NT2/D1 (cell line): ENCODE results near the gene GPR162.
"Not testable (repeated sequence)": the region's sequence is repeated elsewhere in the genome, so short reads cannot be mapped to it uniquely, and the experiment has no call there.

ENCODE experiments used
- DNase-seq: peaks from one replicate; pipeline ENCODE4 v3.0.0-alpha.2; 2011; ENCODE audit warnings: low read depth, low spot score
- H3K27me3 ChIP-seq: 2 replicates; pipeline ENCODE4 v1.6.0; 2011; ENCODE audit warnings: mild to moderate bottlenecking; ENCODE audit not compliant: insufficient read length, insufficient read depth
- H3K36me3 ChIP-seq: 2 replicates; pipeline ENCODE4 v1.6.1; 2011; ENCODE audit warnings: mild to moderate bottlenecking, low read length, mixed read lengths; ENCODE audit not compliant: insufficient read depth, insufficient read length
- H3K4me1 ChIP-seq: 2 replicates; pipeline ENCODE4 v1.5.1; 2011; ENCODE audit not compliant: insufficient read depth, insufficient read length
- H3K4me3 ChIP-seq: 2 replicates; pipeline ENCODE4 v1.5.1; 2011; ENCODE audit warnings: low read depth; ENCODE audit not compliant: insufficient read length
- H3K9ac ChIP-seq: 2 replicates; pipeline ENCODE4 v1.6.0; 2011; ENCODE audit warnings: low read depth; ENCODE audit not compliant: insufficient read length
- H3K9me3 ChIP-seq: 2 replicates; pipeline ENCODE4 v1.5.1; 2011; ENCODE audit warnings: mild to moderate bottlenecking, low read length; ENCODE audit not compliant: insufficient read depth
- SUZ12 ChIP-seq: IDR thresholded peaks from 2 replicates; pipeline ENCODE4 v1.6.1; 2011; ENCODE audit not compliant: insufficient read length, insufficient read depth; ENCODE audit errors: extremely low read depth
- YY1 ChIP-seq: IDR thresholded peaks from 2 replicates; pipeline ENCODE4 v1.6.1; 2011; ENCODE audit not compliant: insufficient read length, insufficient read depth
- ZNF274 ChIP-seq: IDR thresholded peaks from 2 replicates; pipeline ENCODE4 v1.6.1; 2011; ENCODE audit warnings: mild to moderate bottlenecking, low read depth, low read length

Gene GPR162

DNA sequence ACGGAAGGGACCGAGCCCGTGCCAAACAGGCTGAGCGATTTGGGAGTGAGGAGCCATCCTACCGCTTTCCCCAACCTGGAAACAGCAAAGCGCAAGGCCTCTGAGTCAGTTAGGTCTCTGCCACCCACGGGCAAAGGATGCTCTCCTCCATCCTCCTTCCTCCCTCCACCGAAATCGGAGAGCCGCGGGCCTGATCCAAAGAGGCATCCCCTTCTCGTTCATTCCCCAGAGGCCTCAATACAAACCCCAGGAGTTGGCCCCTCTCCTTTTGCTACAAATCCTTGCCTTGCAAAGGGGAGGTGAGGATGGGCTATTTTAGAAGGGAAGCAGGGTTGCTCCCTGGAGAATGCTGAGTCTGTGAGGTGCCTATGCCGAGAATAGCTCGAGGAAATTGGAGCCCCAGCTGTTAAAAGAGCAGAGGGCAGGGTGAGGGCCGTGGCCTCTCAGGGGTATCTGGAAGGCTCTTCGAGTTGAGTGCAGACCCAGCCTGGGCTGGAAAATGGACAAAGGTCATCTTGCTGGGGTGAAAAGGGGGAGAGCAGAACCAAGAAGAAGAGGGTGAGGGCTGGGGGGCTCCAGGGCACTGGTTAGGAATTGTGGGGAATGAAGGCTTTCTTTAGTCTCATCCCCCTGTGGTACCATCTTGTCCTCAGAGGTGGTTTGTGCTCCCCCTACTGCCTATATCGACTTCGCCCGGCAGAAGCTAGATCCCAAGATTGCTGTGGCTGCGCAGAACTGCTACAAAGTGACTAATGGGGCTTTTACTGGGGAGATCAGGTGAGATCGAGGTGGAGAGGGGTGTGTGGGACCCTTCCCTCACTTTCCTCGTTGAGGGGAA lies 46.8 kb downstream of the GPR162 start:
- Histone ChIP-seq H3K36me3 (peaks cover 74% of the 10 kb centered on the region), H3K9ac (peak overlapping the region; percentile 97), H3K4me1 (peaks cover 38% of the 10 kb centered on the region), H3K27me3 (no peaks in the 10 kb centered on the region), H3K9me3 (no peaks in the 10 kb centered on the region), H3K4me3 (peak overlapping the region; percentile 97)
- TF ChIP-seq YY1 (no peak), SUZ12 (no peak), ZNF274 (no peak)
- no peak for DNase-seq

DNA sequence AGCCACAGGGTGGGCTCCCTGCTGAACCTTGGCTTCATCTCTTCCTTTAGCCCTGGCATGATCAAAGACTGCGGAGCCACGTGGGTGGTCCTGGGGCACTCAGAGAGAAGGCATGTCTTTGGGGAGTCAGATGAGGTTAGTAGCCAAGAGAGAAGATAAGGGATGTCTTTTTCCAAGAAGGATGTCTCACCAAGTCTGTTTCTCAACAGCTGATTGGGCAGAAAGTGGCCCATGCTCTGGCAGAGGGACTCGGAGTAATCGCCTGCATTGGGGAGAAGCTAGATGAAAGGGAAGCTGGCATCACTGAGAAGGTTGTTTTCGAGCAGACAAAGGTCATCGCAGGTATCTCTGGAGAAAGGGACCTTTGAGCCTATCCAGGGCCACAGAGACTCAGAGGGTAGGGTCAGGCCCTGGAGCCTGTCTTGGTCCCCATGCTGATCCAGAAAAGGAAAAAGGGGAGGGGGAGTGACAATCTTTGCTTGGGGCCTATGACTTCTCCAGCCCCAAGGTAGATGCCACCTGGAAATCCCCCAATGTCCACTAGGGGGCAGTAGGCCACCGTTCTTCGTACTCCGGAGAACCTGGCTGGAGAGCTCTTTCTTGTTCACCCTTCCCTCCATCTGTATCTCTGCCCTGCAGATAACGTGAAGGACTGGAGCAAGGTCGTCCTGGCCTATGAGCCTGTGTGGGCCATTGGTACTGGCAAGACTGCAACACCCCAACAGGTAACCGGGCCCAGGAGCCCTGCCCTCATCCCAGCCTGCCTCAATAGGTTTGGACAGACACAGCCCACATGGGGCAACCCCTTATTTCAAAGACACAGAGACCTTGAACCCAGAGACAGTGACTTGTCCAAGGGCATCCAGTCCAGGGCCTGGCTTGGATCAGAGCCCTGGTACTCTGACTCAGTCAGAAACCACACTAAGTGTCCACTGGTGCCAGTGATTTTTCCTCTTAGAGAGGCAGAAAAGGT lies 47.7 kb downstream of the GPR162 start:
- peak overlapping the region; percentile 97 for H3K9ac ChIP-seq
- peaks cover 65% of the 10 kb centered on the region for H3K36me3 ChIP-seq
- TF ChIP-seq ZNF274 (no peak), YY1 (no peak)
- peaks cover 38% of the 10 kb centered on the region for H3K4me1 ChIP-seq
- H3K27me3 ChIP-seq, result no peaks in the 10 kb centered on the region
- H3K9me3 ChIP-seq, result no peaks in the 10 kb centered on the region
- DNase-seq, result peak; percentile 99
- H3K4me3 ChIP-seq, result peak overlapping the region; percentile 97

DNA sequence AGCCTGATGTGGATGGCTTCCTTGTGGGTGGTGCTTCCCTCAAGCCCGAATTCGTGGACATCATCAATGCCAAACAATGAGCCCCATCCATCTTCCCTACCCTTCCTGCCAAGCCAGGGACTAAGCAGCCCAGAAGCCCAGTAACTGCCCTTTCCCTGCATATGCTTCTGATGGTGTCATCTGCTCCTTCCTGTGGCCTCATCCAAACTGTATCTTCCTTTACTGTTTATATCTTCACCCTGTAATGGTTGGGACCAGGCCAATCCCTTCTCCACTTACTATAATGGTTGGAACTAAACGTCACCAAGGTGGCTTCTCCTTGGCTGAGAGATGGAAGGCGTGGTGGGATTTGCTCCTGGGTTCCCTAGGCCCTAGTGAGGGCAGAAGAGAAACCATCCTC lies 48.7 kb downstream of the GPR162 start:
- not testable (repeated sequence) for H3K27me3 ChIP-seq, DNase-seq, H3K9me3 ChIP-seq, H3K4me3 ChIP-seq
- Histone ChIP-seq H3K4me1 (peaks cover 41% of the 10 kb centered on the region), H3K9ac (peak overlapping the region; percentile 99), H3K36me3 (peaks cover 56% of the 10 kb centered on the region)

DNA sequence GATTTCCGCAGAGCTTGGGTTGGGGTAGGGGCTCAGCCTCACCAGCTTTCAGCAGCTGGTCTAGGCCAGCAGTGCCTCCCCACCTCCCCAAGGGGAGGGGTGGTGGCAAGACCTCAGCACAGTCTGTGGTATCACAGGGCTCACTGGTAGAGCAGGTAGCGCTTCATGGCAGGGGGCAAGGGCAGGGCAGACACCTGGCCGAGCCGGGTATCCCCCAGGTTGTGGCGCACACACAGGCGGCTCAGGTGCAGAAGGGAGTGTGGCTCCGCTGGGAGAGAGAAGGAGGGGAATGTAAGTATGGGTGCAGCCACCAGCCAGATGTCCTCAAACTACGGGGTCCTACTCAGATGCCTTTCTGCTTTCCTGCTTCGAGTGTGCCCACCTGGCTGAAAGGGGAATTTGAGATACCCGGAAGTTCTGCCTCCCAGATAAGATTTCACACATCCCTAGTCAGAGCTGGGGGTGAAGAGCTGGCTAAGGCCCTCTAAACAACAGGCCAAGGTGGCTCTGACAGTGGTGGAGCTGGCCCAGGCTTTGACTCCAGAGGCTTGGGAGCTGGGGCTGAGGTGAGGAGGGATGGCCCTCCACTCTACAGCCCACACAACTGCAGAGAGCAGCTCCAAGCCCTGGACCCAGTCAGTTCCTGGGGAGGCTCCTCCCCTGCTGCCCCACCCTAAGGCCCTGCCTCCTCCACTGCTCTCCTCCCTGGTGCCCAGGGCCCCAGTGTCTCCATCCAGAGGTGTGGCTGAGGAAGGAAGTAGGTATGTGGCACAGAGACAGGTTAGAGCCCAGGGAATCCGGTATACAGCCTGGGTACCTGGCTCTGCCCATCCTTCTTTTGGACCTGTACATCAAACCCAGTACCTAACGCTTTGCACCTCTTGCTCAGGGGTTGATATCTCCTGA lies 49.7 kb downstream of the GPR162 start:
- no peak for DNase-seq
- H3K9ac ChIP-seq, result peak overlapping the region; percentile 99
- peak overlapping the region; percentile 98 for H3K4me3 ChIP-seq
- peaks cover 33% of the 10 kb centered on the region for H3K4me1 ChIP-seq
- peaks cover 54% of the 10 kb centered on the region for H3K36me3 ChIP-seq
- no peaks in the 10 kb centered on the region for H3K27me3 ChIP-seq
- TF ChIP-seq YY1, result no peak
- TF ChIP-seq SUZ12, result no peak
- TF ChIP-seq ZNF274, result no peak
- no peaks in the 10 kb centered on the region for H3K9me3 ChIP-seq

DNA sequence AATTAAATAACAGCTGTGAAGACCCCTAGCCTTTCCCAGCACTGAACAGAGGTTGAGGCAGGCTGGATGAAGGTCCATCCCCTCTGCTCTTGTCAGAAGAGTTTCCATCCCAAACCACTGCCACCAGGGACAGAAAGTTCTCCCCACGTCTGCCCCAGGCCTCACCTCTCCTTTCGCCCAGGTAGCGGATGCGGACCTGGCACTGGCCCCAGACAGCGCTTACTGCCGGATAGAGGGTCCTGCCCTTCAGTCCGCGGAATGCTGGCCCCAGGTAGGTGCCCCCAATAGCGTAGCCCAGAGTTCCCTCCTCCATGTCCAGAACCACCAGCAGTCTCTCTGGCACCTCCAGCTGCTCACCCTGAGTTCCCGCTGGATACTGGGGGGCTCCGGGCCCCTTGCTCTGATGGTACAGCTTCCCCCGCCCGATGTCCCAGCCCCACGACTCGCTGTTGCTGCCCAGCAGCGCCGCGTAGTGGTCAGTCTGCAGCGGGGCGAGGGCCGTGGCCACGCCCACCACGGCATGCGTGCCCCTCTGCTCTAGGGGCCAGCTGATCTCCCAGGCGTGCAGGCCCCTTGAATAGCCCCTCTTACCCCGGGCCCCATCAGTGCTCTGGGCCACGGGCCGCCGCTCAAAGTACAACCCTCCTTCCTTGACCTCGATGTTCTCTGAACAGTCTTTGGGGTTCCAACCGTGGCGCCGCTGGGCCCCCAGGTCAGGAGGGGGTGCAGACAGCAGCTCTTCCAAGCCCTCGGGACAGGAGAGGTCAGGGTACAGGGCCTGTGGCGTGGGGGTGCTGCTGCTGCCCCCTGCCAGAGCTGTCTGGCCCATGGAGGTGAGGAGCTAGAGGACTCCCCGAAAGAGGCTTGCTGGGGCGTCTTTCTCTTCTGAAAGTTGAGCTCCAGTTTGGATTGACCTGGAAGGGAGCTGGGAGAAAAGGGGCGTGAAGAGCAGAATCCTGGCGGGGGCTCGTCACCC lies 50.7 kb downstream of the GPR162 start:
- Histone ChIP-seq H3K36me3 (peaks cover 56% of the 10 kb centered on the region), H3K4me1 (peaks cover 28% of the 10 kb centered on the region), H3K4me3 (peak overlapping the region; percentile 98), H3K9me3 (no peaks in the 10 kb centered on the region), H3K27me3 (no peaks in the 10 kb centered on the region), H3K9ac (peak overlapping the region; percentile 99)
- TF ChIP-seq SUZ12, result no peak
- no peak for TF ChIP-seq ZNF274
- TF ChIP-seq YY1, result no peak
- peak; percentile 95 for DNase-seq
